Measurements from ENCODE around the gene CD200.
"Not testable (repeated sequence)": the region's sequence is repeated elsewhere in the genome, so short reads cannot be mapped to it uniquely, and the experiment has no call there.

CD200 gene

GRCh38 chr3:112362221-112362620, 29.3 kb downstream of the CD200 start:
- DNase-seq, result no peak

GRCh38 chr3:112364291-112364690, 31.3 kb downstream of the CD200 start:
- no peak for DNase-seq

GRCh38 chr3:112365035-112365434, 32.1 kb downstream of the CD200 start:
- no peak for DNase-seq

GRCh38 chr3:112365636-112366035, 32.7 kb downstream of the CD200 start:
- no peak for DNase-seq

GRCh38 chr3:112366522-112366921, 33.6 kb downstream of the CD200 start:
- no peak for DNase-seq

GRCh38 chr3:112371569-112371968, 38.6 kb downstream of the CD200 start:
- DNase-seq, result no peak

- peak; percentile 22 for DNase-seq
Measured at GRCh38 chr3:112372396-112372795, 39.4 kb downstream of the CD200 start.

- DNase-seq, result no peak
Measured at GRCh38 chr3:112373476-112373875, 40.5 kb downstream of the CD200 start.

- DNase-seq, result no peak
Measured at GRCh38 chr3:112373924-112374323, 41.0 kb downstream of the CD200 start.

GRCh38 chr3:112374333-112374734, 41.4 kb downstream of the CD200 start:
- DNase-seq, result no peak

- DNase-seq, result no peak
Measured at GRCh38 chr3:112375117-112375516, 42.2 kb downstream of the CD200 start.

GRCh38 chr3:112376241-112376911, 43.4 kb downstream of the CD200 start:
- DNase-seq, result no peak

- peak; percentile 67 for DNase-seq
Measured at GRCh38 chr3:112376992-112377391, 44.0 kb downstream of the CD200 start.

GRCh38 chr3:112377568-112378071, 44.7 kb downstream of the CD200 start:
- DNase-seq, result peak; percentile 40

- not testable (repeated sequence) for DNase-seq
Measured at GRCh38 chr3:112378347-112378746, 45.4 kb downstream of the CD200 start.

GRCh38 chr3:112379020-112379690, 46.2 kb downstream of the CD200 start:
- peak; percentile 55 for DNase-seq

- no peak for DNase-seq
Measured at GRCh38 chr3:112381673-112382542, 49.0 kb downstream of the CD200 start.

GRCh38 chr3:112382543-112383160, 49.7 kb downstream of the CD200 start:
- DNase-seq, result no peak

- DNase-seq, result no peak
Measured at GRCh38 chr3:112384769-112385168, 51.8 kb downstream of the CD200 start.

- DNase-seq, result no peak
Measured at GRCh38 chr3:112388972-112389371, 56.0 kb downstream of the CD200 start.

- DNase-seq, result no peak
Measured at GRCh38 chr3:112389961-112390360, 57.0 kb downstream of the CD200 start.

GRCh38 chr3:112390783-112391641, 58.1 kb downstream of the CD200 start:
- peak; percentile 98 for DNase-seq

All from fibroblast of skin of right quadriceps (primary cell).